ENCODE data around the gene MEIOB. TPM values are rescaled to one million over a fixed set of nuclear protein-coding genes. Genes with fewer than 3 reads are reported as not detected.

MEIOB gene
- polyA plus RNA-seq, 1 of the 3 experiments (the other 2 are of a cell fraction) = not detected

DNA sequence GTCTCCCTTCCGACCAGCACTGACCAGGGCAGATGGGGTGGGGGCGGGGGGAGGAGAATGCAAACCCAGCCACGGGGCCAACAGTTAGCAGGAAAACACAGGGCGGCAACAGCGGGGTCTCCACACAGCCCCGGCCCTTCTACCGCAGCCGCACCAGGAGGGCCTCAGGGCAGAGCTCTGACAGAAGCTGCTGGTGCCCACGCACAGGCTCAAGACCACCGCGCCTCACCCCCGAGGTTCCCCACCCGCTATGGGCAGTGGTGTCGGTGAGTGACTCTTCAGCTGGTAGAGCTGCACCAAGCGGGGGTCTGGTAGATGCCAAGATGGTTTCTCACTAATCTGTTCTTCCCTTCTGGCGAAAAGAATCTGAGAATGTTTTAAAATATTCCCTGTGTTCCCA, 61.4 kb downstream of the MEIOB start:
- H3K4me1 ChIP-seq (ENCODE audit: control insufficient read depth in 1 of 2, insufficient read depth in 2 of 2, low read depth in 1 of 2, low read length in 1 of 2) = no peaks in the 10 kb centered on the region
- H3F3A ChIP-seq (replicated peaks; ENCODE audit: insufficient read depth) = peaks cover 7% of the 10 kb centered on the region
- H2AFZ ChIP-seq (ENCODE audit: low read depth) = no peak overlapping the region
- H3K9me2 ChIP-seq = no peaks in the 10 kb centered on the region
- H3K27me3 ChIP-seq (ENCODE audit: insufficient read depth) = no peaks in the 10 kb centered on the region
- no peak for DNase-seq
- H3K27ac ChIP-seq (ENCODE audit: low read depth in 2 of 2, low read length in 1 of 2) = no peak overlapping the region
- no peak overlapping the region for H3K4me2 ChIP-seq
- TF ChIP-seq FOXM1 (IDR thresholded peaks at IDR 0.05; ENCODE audit: low read depth) (no peak), TAF1 (IDR thresholded peaks at IDR 0.05; ENCODE audit: borderline replicate concordance, low read depth, low read length) (no peak)
- H4K20me1 ChIP-seq (ENCODE audit: insufficient read depth) = no peaks in the 10 kb centered on the region
- H3K36me3 ChIP-seq (replicated peaks in 1 of 2; ENCODE audit: control insufficient read depth in 1 of 2, insufficient read depth in 2 of 2, low read length in 1 of 2) = peaks cover 6 to 11% of the 10 kb centered on the region in 2 experiments
- H3K79me2 ChIP-seq (ENCODE audit: insufficient read depth) = peaks cover 4% of the 10 kb centered on the region; the same call in 1 of the 2 replicates
- ChIA-PET CTCF (interaction anchor here (1.0 to 1.6 kb wide), 2 partner anchors 119 to 133 kb away, joined by 3 to 4 read pairs; partner anchors contain the start of gene MSRB1), POLR2A (no interaction called here)
- H3K9ac ChIP-seq = no peak overlapping the region
- WGBS (ENCODE audit: low lambda C conversion rate) = 92% methylated on average over 6 of the region's 16 CpGs
- no peak overlapping the region for H3K4me3 ChIP-seq (ENCODE audit: low read depth in 2 of 2, low read length in 1 of 2)
- no peaks in the 10 kb centered on the region for H3K9me3 ChIP-seq

- Histone ChIP-seq H3K9me3 (no peaks in the 10 kb centered on the region), H3K9me2 (no peaks in the 10 kb centered on the region), H4K20me1 (ENCODE audit: insufficient read depth) (no peaks in the 10 kb centered on the region), H3K4me1 (ENCODE audit: control insufficient read depth in 1 of 2, insufficient read depth in 2 of 2, low read depth in 1 of 2, low read length in 1 of 2) (no peaks in the 10 kb centered on the region), H3F3A (replicated peaks; ENCODE audit: insufficient read depth) (peaks cover 7% of the 10 kb centered on the region), H3K4me3 (ENCODE audit: low read depth in 2 of 2, low read length in 1 of 2) (no peak overlapping the region), H3K27me3 (ENCODE audit: insufficient read depth) (no peaks in the 10 kb centered on the region), H2AFZ (ENCODE audit: low read depth) (no peak overlapping the region), H3K27ac (ENCODE audit: low read depth in 2 of 2, low read length in 1 of 2) (no peak overlapping the region), H3K36me3 (replicated peaks in 1 of 2; ENCODE audit: control insufficient read depth in 1 of 2, insufficient read depth in 2 of 2, low read length in 1 of 2) (peaks cover 7 to 11% of the 10 kb centered on the region in 2 experiments), H3K4me2 (no peak overlapping the region), H3K9ac (no peak overlapping the region), H3K79me2 (ENCODE audit: insufficient read depth) (peaks cover 4% of the 10 kb centered on the region; the same call in 1 of the 2 replicates)
- POLR2A ChIA-PET = no interaction called here
- 92% methylated on average over 16 of the region's 16 CpGs for WGBS (ENCODE audit: low lambda C conversion rate)
- no peak for DNase-seq
- TF ChIP-seq FOXM1 (IDR thresholded peaks at IDR 0.05; ENCODE audit: low read depth) = no peak
- TF ChIP-seq USF2 (IDR thresholded peaks at IDR 0.05; ENCODE audit: borderline replicate concordance, low read depth, low read length) = no peak
- no peak for TF ChIP-seq TEAD4 (IDR thresholded peaks at IDR 0.05; ENCODE audit: borderline replicate concordance, insufficient read depth)
- TF ChIP-seq REST (IDR thresholded peaks at IDR 0.05; ENCODE audit: low read depth, low read length) = no peak
- CTCF ChIA-PET = no interaction called here
Observed at GRCh38 chr16:1810106-1810505, 61.9 kb downstream of the MEIOB start.

Measured in SK-N-SH (cell line).